Measurements from ENCODE around the gene CDHR2. TPM values are rescaled to one million over a fixed set of nuclear protein-coding genes. Genes with fewer than 3 reads are reported as not detected.

Gene CDHR2
- total and polyA plus RNA-seq, 2 of the 13 experiments (the other 11 are each of a cell fraction or from before 2014, with no cell fraction given) = 17.9 to 20.9 TPM

DNA sequence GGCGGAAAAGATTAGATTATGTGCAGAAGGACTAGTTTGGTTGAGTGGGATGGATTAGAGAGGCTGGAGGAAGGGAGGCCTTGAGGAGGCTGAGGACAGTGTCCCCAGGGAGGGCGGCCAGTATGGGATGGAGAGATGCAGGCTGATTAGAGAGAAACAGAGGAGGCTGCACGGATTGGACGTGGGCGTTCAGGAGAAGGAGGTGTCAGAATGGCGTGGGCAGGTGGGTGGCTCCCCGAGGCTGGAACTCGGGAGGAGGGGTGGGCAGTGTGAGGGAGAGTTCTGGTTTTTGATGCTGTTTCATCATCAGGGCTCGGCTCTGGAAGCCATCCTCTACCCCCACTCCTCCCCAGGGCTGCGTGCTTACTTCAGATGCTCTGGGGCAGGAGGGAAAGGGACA, 13.0 kb downstream of the CDHR2 start:
- 95% methylated on average over 10 of the region's 10 CpGs for WGBS (ENCODE audit: low lambda C conversion rate)
- no peaks in the 10 kb centered on the region for H3K79me2 ChIP-seq (ENCODE audit: insufficient read depth, low read length)
- in situ Hi-C loops (cut with HindIII; ENCODE audit: extremely low pct_ligation_motif_present, low pct_unique_long_range_greater_than_20kb) (no loop called here), intact Hi-C loops (cut with micrococcal nuclease; ENCODE audit: unreplicated experiment) (no loop called here)
- no peaks in the 10 kb centered on the region for H3K9me3 ChIP-seq (ENCODE audit: low read length)
- no peaks in the 10 kb centered on the region for H3K27me3 ChIP-seq (ENCODE audit: control insufficient read depth in 1 of 2, insufficient read depth in 2 of 2, low read length in 2 of 2)
- H2AFZ ChIP-seq (ENCODE audit: low read length) = no peak overlapping the region
- no peak for ATAC-seq
- no peak overlapping the region for H3K27ac ChIP-seq (ENCODE audit: extremely low read length, insufficient read depth, low read length)
- CTCF ChIA-PET (ENCODE audit: low intra/inter-chr PET ratio, low total read pairs) = no interaction called here
- no peak overlapping the region for H3K4me3 ChIP-seq (replicated peaks in 1 of 3; ENCODE audit: insufficient read depth in 1 of 3, low read depth in 2 of 3, low read length in 3 of 3)
- H3K4me1 ChIP-seq (ENCODE audit: insufficient read depth, low read length) = peaks cover 11% of the 10 kb centered on the region; the same call in 1 of the 2 replicates
- FAIRE-seq = no peak
- DNase-seq (ENCODE audit: low spot score) = no peak
- BruUV-seq (replicated peaks) = no TSS peak
- POLR2A ChIA-PET = no interaction called here
- no peaks in the 10 kb centered on the region for H4K20me1 ChIP-seq (ENCODE audit: insufficient read depth, low read length)
- H3K4me2 ChIP-seq (ENCODE audit: low read depth, low read length) = no peak overlapping the region
- H3K36me3 ChIP-seq (replicated peaks in 1 of 2; ENCODE audit: control insufficient read depth in 1 of 2, insufficient read depth in 2 of 2, low read length in 2 of 2) = no peaks in the 10 kb centered on the region
- H3K9ac ChIP-seq (ENCODE audit: insufficient read depth, low read depth, low read length) = no peak overlapping the region
- TF ChIP-seq AGO1 (IDR thresholded peaks at IDR 0.05; ENCODE audit: low read depth, low read length, poor library complexity, severe bottlenecking) = no peak
- TF ChIP-seq ZNF614 (CRISPR knock-in tag; IDR thresholded peaks at IDR 0.05; ENCODE audit: borderline replicate concordance) = no peak
- TF ChIP-seq, protein P1, sequence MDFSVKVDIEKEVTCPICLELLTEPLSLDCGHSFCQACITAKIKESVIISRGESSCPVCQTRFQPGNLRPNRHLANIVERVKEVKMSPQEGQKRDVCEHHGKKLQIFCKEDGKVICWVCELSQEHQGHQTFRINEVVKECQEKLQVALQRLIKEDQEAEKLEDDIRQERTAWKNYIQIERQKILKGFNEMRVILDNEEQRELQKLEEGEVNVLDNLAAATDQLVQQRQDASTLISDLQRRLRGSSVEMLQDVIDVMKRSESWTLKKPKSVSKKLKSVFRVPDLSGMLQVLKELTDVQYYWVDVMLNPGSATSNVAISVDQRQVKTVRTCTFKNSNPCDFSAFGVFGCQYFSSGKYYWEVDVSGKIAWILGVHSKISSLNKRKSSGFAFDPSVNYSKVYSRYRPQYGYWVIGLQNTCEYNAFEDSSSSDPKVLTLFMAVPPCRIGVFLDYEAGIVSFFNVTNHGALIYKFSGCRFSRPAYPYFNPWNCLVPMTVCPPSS (IDR thresholded peaks at IDR 0.05) = no peak
- TF ChIP-seq, protein P2, sequence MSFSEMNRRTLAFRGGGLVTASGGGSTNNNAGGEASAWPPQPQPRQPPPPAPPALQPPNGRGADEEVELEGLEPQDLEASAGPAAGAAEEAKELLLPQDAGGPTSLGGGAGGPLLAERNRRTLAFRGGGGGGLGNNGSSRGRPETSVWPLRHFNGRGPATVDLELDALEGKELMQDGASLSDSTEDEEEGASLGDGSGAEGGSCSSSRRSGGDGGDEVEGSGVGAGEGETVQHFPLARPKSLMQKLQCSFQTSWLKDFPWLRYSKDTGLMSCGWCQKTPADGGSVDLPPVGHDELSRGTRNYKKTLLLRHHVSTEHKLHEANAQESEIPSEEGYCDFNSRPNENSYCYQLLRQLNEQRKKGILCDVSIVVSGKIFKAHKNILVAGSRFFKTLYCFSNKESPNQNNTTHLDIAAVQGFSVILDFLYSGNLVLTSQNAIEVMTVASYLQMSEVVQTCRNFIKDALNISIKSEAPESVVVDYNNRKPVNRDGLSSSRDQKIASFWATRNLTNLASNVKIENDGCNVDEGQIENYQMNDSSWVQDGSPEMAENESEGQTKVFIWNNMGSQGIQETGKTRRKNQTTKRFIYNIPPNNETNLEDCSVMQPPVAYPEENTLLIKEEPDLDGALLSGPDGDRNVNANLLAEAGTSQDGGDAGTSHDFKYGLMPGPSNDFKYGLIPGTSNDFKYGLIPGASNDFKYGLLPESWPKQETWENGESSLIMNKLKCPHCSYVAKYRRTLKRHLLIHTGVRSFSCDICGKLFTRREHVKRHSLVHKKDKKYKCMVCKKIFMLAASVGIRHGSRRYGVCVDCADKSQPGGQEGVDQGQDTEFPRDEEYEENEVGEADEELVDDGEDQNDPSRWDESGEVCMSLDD (CRISPR knock-in tag; IDR thresholded peaks at IDR 0.05; ENCODE audit: borderline replicate concordance) = no peak
- no peak for TF ChIP-seq RFX1 (IDR thresholded peaks at IDR 0.05)
- no peak for TF ChIP-seq MIER3 (CRISPR knock-in tag; IDR thresholded peaks at IDR 0.05; ENCODE audit: borderline replicate concordance)
- no peak for TF ChIP-seq EEA1 (CRISPR knock-in tag; IDR thresholded peaks at IDR 0.05; ENCODE audit: borderline replicate concordance)
- TF ChIP-seq, protein P3, sequence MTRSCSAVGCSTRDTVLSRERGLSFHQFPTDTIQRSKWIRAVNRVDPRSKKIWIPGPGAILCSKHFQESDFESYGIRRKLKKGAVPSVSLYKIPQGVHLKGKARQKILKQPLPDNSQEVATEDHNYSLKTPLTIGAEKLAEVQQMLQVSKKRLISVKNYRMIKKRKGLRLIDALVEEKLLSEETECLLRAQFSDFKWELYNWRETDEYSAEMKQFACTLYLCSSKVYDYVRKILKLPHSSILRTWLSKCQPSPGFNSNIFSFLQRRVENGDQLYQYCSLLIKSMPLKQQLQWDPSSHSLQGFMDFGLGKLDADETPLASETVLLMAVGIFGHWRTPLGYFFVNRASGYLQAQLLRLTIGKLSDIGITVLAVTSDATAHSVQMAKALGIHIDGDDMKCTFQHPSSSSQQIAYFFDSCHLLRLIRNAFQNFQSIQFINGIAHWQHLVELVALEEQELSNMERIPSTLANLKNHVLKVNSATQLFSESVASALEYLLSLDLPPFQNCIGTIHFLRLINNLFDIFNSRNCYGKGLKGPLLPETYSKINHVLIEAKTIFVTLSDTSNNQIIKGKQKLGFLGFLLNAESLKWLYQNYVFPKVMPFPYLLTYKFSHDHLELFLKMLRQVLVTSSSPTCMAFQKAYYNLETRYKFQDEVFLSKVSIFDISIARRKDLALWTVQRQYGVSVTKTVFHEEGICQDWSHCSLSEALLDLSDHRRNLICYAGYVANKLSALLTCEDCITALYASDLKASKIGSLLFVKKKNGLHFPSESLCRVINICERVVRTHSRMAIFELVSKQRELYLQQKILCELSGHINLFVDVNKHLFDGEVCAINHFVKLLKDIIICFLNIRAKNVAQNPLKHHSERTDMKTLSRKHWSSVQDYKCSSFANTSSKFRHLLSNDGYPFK (CRISPR knock-in tag; IDR thresholded peaks at IDR 0.05; ENCODE audit: borderline replicate concordance) = no peak
- no peak for TF ChIP-seq JUNB (CRISPR knock-in tag; IDR thresholded peaks at IDR 0.05; ENCODE audit: borderline replicate concordance)
- no peak for TF ChIP-seq MLLT10 (CRISPR knock-in tag; IDR thresholded peaks at IDR 0.05)
- TF ChIP-seq ZNF605 (CRISPR knock-in tag; IDR thresholded peaks at IDR 0.05) = no peak
- no peak for TF ChIP-seq SMYD3 (CRISPR knock-in tag; IDR thresholded peaks at IDR 0.05)
- TF ChIP-seq KLF6 (CRISPR knock-in tag; IDR thresholded peaks at IDR 0.05) = no peak
- TF ChIP-seq, protein P4, sequence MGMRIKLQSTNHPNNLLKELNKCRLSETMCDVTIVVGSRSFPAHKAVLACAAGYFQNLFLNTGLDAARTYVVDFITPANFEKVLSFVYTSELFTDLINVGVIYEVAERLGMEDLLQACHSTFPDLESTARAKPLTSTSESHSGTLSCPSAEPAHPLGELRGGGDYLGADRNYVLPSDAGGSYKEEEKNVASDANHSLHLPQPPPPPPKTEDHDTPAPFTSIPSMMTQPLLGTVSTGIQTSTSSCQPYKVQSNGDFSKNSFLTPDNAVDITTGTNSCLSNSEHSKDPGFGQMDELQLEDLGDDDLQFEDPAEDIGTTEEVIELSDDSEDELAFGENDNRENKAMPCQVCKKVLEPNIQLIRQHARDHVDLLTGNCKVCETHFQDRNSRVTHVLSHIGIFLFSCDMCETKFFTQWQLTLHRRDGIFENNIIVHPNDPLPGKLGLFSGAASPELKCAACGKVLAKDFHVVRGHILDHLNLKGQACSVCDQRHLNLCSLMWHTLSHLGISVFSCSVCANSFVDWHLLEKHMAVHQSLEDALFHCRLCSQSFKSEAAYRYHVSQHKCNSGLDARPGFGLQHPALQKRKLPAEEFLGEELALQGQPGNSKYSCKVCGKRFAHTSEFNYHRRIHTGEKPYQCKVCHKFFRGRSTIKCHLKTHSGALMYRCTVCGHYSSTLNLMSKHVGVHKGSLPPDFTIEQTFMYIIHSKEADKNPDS (CRISPR knock-in tag; IDR thresholded peaks at IDR 0.05) = no peak
- TF ChIP-seq, protein P5, sequence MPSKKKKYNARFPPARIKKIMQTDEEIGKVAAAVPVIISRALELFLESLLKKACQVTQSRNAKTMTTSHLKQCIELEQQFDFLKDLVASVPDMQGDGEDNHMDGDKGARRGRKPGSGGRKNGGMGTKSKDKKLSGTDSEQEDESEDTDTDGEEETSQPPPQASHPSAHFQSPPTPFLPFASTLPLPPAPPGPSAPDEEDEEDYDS (CRISPR knock-in tag; IDR thresholded peaks at IDR 0.05) = no peak
- TF ChIP-seq GFI1 (CRISPR knock-in tag; IDR thresholded peaks at IDR 0.05; ENCODE audit: borderline replicate concordance) = no peak
- TF ChIP-seq KAT8 (CRISPR knock-in tag; IDR thresholded peaks at IDR 0.05) = no peak

Data from HepG2 (cell line).